DMS153 treated with DMSO at 0.1 percent for 48 hours (cell line): Measurements from ENCODE around the gene IMMP2L.
"Not testable (repeated sequence)": the region's sequence is repeated elsewhere in the genome, so short reads cannot be mapped to it uniquely, and the experiment has no call there.

Source experiments
- DNase-seq: peaks from one replicate; lab custom pipeline; 2025; ENCODE audit not compliant: unreplicated experiment; lab: John Stamatoyannopoulos, UW

Gene IMMP2L

DNA sequence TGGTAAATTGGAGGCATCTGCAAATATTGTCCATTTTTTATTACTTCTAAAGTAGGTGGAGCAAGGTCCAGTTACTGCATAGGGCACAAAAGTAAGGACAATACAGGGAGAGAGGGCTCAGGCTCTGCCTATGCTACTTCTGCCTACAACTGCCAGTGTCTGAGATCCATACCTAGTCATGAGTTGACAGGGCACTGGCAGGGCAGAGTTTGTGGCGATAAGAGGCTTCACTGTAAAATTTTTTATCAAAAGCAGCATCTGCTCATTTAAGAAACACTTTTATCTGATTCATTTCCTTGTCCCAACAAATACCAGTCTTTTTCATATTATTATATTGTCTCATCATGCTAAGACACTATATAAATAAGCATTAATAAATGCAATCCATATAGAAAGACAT, 293.4 kb downstream of the IMMP2L start:
- no peak for DNase-seq

DNA sequence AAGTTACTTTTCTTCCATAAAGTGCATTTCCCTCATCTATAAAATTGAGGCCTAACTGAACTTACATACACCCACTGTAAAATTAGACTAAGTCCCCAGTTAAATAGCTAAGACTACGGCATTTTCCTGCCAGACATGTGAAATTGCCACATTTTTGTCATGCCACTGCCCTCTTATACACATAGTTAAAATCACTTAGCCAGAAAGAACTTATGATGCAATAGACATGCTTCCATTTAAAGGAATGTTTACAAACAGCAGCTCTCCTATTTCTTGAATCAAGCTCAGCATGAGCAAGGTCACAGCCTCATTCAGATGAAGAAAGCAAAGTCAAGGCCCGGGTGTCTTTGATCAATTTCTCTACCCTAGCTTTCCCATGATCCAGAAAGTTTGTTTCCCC, 295.7 kb downstream of the IMMP2L start:
- DNase-seq: no peak

DNA sequence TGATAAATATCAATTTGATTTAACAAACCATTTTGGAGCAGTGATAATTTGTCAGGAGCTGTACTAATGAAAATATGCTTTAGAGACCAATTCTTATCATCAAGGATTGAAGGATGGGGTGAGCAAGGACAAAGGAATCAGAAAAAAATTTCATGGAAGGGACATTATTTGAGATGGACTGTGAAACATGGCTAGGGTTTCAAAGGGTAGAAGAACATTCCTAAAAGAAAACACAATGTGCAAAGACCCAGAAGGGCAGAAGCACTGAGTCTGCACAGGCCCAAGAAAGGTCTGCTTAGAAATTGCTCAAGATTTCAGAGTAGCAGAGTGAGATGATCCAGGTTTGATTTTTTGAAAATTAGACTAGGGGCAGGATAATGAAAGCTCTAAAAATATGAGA, 296.9 kb downstream of the IMMP2L start:
- DNase-seq: no peak

DNA sequence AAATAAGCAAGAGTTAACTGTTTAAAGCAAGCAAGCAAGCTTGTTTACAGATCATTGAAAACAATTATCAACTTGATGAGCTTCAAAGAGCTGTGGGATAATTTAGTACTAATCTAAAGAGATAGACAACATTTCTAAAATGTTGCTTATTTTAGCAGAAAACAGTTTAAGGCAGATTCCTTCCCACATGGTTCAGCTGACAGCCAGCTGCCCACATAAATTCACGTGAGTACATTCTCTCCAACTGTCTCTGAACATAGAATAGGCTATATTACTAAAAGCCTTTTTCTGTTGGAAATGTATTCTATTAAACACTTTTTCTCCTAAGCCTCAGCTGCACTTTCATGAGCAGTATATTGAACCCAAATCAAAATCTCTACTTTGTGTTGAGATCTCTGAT, 297.3 kb downstream of the IMMP2L start:
- no peak for DNase-seq

DNA sequence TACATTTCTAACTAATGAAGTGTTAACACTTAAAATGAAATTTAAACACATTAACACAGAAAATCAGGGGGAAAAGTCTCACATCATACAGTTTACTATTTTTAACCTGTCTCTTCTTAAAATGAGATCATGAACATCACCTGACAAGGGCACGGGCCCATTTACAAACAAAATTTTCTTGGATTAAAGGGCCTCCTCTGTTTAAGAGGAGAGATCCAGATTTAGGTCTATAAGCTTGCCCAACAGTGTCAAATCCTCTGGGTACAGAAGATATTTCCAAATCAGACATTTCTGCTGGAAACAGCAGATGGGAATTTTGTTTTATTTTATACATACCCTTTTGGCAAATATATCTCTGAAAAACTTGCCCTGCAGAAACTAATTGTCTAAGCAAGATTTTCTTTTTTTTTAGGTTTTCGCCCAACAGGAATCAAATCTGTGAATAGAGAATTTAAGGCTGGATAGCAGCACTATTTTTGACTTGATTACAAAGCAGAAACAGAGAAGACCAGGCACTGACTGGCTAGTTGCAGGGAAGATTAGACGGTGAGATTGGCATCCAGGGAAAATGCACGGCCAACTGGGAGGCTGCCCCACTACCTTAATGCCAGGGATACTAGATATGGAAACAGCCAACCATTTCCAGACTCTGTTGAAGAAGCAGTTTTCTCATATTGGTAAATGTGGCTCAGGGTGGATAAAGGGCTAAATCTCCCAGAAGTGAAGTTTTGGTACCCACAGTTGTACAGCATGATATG, 298.0 kb downstream of the IMMP2L start:
- DNase-seq: no peak

DNA sequence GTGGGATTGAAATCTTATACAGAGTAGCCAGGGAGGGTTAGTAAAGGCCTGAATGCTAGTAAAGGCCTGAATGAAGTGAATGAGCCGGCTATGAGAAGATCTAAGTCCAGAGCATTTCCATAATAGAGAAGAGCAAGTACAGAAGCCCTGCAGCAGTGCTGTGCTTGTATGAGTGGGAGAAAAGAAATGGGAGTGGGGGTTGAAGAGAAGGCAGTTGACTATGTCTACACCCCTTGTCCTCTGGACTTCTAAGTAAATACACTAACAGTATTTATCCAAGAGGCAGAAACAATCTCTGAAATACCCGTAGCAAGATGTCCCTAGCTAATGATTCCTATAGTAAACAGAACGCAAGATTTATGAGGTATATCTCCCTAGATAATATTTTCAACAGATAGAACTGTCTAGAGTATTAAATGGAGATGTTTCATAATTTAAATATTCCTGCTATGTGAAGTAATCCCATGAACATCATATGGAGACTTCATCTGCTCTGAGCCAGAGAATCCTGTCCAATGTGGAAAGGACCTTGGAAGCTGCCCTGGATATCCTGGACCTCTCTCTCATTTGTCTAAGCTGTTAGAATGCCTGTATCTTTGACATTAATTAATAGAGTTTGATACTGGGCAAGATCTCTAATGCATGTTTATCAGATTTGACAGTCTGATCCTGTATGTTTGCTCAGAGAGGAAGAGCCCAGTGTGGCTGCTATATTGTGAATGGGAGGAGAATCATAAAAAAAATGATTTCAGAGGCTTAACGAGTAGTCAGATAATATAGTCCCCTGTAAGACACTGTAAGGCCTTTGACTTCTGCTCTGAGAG, 299.8 kb downstream of the IMMP2L start:
- no peak for DNase-seq

DNA sequence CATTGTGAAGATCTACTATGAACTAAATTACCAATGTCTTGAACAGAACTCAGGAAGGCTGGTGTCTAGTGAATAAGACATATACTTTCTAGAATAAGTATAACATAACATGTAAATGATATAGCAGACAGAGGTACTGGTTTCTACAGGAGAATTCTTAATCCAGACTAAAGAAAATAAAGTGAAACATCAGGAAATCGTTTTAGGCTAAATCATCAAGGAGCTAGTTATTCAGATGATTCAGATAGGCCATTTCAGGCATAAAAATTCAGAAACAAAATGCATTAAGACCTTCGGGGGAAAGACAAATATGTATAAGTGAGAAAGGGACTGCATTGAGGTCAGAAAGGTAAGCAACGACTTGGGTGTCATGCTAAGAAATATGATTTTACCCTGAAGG, 300.8 kb downstream of the IMMP2L start:
- DNase-seq: no peak

DNA sequence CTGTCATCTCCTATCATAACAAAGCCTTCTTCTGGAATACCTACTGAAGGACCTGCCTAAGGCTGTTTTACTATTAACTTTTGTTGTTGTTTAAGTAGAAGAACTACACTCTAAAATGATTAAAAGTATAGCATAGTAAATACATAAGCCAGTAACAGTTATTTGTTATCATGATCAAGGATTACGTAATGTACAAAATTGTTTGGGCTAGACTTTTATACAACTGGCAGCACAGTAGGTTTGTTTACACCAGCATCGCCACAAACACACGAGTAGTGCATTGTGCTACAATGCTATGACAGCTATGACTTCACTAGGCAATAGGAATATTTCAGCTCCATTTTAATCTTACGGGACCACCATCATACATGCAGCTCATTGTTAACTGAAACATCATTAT, 302.3 kb downstream of the IMMP2L start:
- DNase-seq: no peak

DNA sequence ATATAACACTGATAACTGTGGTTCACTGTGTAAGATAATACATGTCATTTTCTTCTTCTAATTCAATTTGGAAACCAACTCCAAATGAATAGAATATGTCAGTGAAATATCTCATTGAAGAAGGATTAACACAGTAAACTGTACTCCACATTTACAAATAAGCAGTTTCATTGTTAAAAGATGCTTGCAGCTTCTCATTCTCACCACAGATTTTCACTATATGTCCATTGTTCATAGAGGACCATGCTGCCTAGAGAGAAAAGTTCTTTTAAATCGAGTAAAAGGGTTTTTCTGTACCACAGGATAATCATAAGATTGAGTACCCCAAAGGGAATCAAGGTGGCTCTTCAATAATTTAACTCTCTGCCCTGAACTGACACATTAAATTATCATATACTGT, 305.9 kb downstream of the IMMP2L start:
- no peak for DNase-seq

DNA sequence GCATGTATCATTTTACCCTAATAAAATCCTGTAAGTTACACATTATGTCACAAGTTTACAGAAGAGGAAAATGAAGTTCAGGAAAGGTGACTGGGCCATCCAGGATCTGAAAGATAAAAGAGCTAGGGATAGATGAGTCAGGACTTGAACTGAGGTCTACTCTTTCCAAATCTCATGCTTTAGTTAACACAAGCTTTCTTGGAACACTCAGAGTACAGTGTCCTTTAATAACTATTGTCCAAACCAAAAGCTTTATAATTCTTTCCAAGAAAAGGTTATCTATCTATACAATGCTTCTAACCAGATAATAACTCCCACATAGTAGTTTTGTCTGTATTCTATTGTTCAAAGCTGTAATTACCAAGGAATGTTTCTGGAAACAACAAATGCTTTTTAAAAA, 306.7 kb downstream of the IMMP2L start:
- DNase-seq: no peak

DNA sequence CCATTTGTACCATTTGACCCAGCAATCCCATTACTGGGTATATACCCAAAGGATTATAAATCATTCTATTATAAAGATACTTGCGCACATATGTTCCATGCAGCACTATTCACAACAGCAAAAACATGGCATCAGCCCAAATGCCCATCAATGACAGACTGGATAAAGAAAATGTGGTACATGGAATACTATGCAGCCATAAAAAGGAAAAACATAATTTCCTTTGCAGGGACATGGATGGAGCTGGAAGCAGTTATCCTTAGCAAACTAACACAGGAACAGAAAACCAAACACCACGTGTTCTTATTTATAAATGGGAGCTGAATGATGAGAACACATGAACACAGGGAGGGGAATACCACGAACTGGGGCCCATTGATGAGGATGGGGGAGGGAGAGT, 310.9 kb downstream of the IMMP2L start:
- not testable (repeated sequence) for DNase-seq

DNA sequence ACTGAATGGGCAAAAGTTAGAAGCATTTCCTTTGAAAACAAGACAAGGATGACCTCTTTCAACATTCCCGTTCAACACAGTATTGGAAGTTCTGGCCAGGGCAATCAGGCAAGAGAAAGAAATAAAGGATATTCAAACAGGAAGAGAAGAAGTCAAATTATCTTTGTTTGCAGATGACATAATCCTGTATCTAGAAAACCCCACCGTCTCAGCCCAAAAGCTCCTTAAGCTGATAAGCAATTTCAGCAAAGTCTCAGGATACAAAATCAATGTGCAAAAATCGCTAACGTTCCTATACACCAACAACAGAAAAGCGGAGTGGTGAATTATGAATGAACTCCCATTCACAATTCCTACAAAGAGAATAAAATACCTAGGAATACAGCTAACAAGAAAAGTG, 312.5 kb downstream of the IMMP2L start:
- DNase-seq: not testable (repeated sequence)

DNA sequence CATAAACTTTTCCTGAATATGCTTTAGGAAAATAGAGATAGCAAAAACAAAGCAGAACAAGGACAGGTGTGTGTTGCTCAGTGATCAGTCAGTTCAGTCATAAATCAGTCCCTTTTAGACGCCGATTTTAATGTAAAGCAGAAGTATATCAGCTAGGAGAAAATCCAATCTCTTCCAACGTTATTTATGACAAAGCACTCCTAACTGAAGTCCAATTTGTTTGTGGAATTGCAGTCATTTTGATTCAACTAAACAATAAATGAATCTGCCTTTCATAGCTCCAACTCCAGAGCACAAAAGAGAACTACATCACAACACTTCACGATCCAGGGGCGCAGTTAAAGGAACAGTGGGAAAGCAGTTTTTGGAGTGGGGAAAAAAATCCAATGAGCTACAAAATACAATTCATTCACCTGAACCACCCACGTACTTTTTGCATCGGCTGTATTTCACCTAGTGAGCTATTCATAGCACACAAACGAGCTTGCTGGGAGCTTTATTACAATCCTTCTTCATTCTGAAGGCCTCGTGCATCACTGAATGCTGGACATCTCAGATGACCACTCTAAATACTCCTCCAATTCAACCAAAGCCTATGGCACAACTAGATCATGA, 320.0 kb downstream of the IMMP2L start:
- DNase-seq: no peak

DNA sequence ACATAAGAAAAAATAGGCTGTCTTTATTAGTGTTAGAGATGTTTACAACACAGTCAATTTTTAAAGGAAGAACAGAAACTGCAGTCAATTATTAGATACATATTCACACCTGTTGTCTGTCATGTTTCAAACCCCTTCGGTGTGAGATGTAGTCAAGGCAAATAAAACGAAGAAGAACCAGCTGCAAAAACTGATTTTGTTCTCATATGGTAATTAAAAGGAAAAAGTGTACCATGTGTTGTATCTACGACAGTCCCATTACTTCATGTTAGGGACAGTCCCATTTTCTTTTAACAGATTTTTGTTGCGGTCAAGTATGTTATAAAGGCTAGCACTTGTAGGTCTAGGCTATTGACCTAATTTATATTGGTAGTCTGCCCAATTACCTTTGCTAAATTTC, 321.9 kb downstream of the IMMP2L start:
- no peak for DNase-seq

DNA sequence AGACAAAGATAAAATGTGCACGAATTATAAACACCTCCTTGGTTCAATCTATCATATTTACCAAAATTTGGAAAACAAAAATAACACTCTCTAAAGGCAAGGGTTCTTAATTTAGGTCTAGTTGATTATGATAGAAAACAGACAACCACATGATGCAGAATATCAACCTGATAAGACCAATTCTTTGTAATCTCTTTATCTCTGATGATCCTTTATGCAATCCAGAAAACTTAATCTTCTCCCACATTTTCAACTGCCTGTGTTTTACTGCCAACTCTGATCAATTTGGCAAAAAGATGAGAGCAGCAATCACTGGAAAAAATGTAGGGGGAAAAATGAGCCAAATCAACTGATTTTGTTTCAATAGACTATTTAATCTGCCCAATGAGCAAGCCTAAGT, 322.9 kb downstream of the IMMP2L start:
- DNase-seq: no peak

DNA sequence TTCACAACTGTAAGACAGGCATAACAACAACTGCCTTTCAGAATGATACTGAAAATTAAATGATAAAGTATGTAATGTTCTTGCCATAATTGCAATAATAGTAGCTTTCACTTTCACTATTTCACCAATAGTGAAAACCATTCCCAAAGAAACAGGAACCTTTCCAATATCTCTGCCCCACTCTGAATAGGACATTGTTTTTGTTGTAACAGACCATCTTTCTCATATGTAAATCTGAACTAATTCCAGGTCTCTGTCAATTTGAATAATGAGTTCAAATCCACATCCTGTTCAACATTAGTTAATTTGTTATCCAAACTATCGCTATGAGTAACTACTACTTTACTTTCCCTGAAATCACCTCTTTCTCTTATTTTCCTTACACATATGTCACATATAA, 323.4 kb downstream of the IMMP2L start:
- no peak for DNase-seq

DNA sequence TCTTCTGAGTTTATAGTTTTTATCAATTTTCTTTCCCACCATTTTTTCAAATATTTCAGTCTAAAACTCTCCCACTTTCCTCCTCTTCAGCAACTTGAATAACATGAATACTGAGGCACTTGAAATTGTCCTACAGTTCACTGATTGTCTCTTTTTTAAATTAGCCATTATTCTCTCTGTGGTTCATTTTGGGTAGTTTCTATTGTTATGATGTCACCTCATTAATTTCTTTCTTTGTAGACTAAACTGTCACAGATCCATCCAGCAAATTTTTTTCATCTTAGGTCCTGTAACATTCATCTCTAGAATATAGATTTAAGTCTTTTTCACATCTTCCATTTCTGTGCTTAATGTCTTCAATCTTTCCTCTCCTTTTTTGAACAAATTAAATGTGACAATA, 326.6 kb downstream of the IMMP2L start:
- DNase-seq: no peak

DNA sequence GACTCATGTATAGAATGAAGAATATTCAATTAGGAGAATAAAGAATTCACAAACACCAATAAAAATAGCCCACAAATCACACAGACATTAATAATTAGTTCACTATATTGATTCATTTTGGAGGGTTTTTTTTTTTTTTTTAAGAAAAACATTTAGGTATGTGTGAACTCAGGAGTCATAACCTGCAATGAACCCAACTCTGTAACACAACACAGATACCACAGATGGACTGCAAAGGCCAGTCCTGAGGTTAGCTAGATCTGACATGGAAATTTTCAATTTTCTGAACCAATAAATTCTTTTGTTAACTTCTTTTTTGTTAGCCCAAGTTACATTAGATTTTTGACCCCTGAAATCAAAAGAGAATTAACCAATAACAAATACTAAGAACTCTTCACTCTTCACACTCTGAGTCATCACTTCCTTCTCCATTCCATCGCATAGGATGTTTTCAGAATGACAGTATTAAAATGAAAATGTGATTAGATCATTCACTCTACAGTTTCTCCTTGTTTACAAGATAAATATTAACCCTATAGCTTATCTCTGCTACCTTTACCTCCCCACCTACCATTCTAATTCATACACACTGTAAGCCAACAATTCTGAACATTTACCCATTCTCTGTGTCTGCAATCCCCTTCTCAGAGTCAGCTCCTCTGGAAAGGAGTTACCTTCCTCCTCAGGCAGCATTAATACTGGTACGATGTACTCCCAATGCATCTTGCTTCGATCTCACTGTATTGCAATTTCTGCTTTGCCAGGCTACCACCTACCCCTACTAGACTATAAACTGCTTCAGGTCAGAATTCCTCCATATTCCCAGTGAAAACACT, 329.8 kb downstream of the IMMP2L start:
- no peak for DNase-seq

DNA sequence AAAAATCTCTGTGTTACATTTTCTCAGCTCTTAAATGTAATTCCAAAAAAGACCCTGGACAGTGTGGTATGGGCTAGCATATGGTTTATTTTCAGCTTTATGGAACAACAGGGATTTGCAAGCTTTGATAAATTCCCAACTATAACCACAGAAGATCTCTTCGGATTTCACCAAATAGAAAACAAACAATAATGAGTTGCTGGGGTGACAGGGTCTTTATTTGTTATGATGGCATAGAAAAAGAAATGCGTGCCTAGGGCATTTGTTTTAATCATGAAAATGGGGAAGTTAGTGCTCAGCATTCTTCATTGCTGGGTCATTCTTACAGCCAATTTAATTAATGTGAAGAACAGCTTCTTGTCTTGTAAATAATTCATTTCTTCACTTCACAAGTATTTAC, 332.4 kb downstream of the IMMP2L start:
- no peak for DNase-seq

DNA sequence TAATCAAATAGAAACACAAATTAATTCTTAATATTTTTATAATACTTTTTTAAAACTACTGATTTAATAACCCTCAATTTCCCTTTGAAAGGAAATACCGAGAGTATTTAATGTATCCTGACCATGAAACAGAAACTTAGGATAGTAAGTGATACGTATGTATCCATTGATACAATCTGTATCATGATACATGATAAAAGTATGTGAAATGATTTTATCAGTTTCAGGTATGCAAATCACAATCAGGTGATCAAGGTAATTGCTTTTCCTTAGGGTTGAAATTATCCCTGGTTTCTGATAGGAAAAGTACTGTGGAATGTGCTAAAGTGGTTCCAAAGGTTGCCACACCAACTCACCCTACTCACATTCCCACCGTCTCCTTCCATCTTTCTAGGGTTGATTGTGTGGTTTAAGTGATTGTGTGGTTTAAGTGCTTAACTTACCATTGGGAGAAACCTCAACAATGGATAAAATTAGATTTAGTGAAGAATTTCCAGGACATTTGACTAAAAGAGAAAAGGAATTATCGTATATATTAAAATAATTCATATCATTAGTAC, 333.0 kb downstream of the IMMP2L start:
- no peak for DNase-seq

DNA sequence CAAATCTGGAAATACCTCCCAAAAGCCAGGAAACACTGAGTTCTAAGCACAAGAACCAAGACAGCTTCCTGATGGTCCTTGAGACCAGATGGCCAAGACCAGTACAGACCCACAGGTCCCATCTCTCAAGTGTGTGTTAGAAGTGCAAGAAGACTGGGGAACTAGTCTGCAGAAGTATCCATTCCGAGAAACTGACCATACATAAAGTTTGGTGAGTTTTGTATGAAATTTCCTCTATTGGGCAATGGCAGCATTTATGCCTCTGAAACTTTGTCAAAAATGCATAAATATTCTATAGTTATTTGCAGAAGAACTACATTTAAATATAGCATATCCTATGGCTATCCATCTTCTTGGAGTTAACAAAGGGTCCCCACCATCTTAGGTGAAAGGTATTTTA, 333.9 kb downstream of the IMMP2L start:
- DNase-seq: no peak
